Stimulated activated CD4-positive, alpha-beta T cell treated with anti-CD3 and anti-CD28 coated beads, Interleukin-2, amount 100 ng/mL, for 24 hours (primary cell): ENCODE results near the gene NME9.
A peak's percentile ranks its signal among the peaks of the same experiment; 100 is the strongest.

ENCODE experiments used
- DNase-seq, 2 donors: peaks; one replicate each; pipeline ENCODE4 v3.0.0-alpha.2; 2020

Gene NME9

GRCh38 chr3:138361561-138361971, 31.9 kb upstream of the NME9 start:
- no peak for DNase-seq

GRCh38 chr3:138360869-138361525, 31.3 kb upstream of the NME9 start:
- DNase-seq = no peak

- DNase-seq = no peak
Measured at GRCh38 chr3:138359919-138360868, 30.5 kb upstream of the NME9 start.

GRCh38 chr3:138359148-138359918, 29.7 kb upstream of the NME9 start:
- DNase-seq = no peak

- no peak for DNase-seq
Measured at GRCh38 chr3:138356730-138357405, 27.2 kb upstream of the NME9 start.

- DNase-seq = no peak
Measured at GRCh38 chr3:138355071-138355470, 25.4 kb upstream of the NME9 start.

GRCh38 chr3:138354376-138354775, 24.7 kb upstream of the NME9 start:
- DNase-seq = no peak

GRCh38 chr3:138351916-138352550, 22.4 kb upstream of the NME9 start:
- no peak for DNase-seq

GRCh38 chr3:138351151-138351550, 21.5 kb upstream of the NME9 start:
- no peak for DNase-seq

GRCh38 chr3:138349926-138350665, 20.4 kb upstream of the NME9 start:
- no peak for DNase-seq

GRCh38 chr3:138348754-138349739, 19.4 kb upstream of the NME9 start:
- DNase-seq = peak in 1 of 2 donors; percentile 10

GRCh38 chr3:138347960-138348753, 18.5 kb upstream of the NME9 start, which contains the start of gene MRAS:
TSS of gene MRAS (plus strand) at chr3:138348579. CDS start at chr3:138372884, 24,305 bp downstream.
- DNase-seq = peak in 1 of 2 donors; percentile 46

- no peak for DNase-seq
Measured at GRCh38 chr3:138344754-138345153, 15.1 kb upstream of the NME9 start.

- no peak for DNase-seq
Measured at GRCh38 chr3:138340511-138340910, 10.9 kb upstream of the NME9 start.

- no peak for DNase-seq
Measured at GRCh38 chr3:138338811-138339210, 9.2 kb upstream of the NME9 start.

GRCh38 chr3:138338244-138338643, 8.6 kb upstream of the NME9 start:
- no peak for DNase-seq

- DNase-seq = no peak
Measured at GRCh38 chr3:138336454-138336999, 6.9 kb upstream of the NME9 start.

GRCh38 chr3:138334608-138335007, 5.0 kb upstream of the NME9 start:
- no peak for DNase-seq
